Measurements from ENCODE around the gene RNF114. TPM values are rescaled to one million over a fixed set of nuclear protein-coding genes. Genes with fewer than 3 reads are reported as not detected.

Gene RNF114
- total RNA-seq, 1 donor from 2014 or later, result 45.4 TPM

- Mint-ChIP-seq H3K27ac (ENCODE audit: unreplicated experiment) (peak within 1 kb of the TSS; percentile 100), H3K36me3 (ENCODE audit: low read depth) (no peaks in the 10 kb centered on the region), H3K27me3 (ENCODE audit: low read depth) (no peaks in the 10 kb centered on the region), H3K4me3 (ENCODE audit: unreplicated experiment) (peak within 1 kb of the TSS; percentile 95), H3K9me3 (ENCODE audit: low read depth) (no peaks in the 10 kb centered on the region), H3K4me1 (ENCODE audit: low read depth) (peaks cover 33% of the 10 kb centered on the region)
- TF ChIP-seq, protein P1, sequence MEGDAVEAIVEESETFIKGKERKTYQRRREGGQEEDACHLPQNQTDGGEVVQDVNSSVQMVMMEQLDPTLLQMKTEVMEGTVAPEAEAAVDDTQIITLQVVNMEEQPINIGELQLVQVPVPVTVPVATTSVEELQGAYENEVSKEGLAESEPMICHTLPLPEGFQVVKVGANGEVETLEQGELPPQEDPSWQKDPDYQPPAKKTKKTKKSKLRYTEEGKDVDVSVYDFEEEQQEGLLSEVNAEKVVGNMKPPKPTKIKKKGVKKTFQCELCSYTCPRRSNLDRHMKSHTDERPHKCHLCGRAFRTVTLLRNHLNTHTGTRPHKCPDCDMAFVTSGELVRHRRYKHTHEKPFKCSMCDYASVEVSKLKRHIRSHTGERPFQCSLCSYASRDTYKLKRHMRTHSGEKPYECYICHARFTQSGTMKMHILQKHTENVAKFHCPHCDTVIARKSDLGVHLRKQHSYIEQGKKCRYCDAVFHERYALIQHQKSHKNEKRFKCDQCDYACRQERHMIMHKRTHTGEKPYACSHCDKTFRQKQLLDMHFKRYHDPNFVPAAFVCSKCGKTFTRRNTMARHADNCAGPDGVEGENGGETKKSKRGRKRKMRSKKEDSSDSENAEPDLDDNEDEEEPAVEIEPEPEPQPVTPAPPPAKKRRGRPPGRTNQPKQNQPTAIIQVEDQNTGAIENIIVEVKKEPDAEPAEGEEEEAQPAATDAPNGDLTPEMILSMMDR (IDR thresholded peaks at IDR 0.05), result no peak
- peak; percentile 96 for DNase-seq (ENCODE audit: low spot score)
Observed at GRCh38 chr20:49915380-49916145, 20.6 kb upstream of the RNF114 start, which contains the start of gene SPATA2. SPATA2 (minus strand) TSS chr20:49915529; CDS start chr20:49908490, 7,039 bp downstream.

GRCh38 chr20:49916146-49917002 lies 19.8 kb upstream of the RNF114 start:
- no peak for DNase-seq (ENCODE audit: low spot score)
- Mint-ChIP-seq H3K36me3 (ENCODE audit: low read depth) (no peaks in the 10 kb centered on the region), H3K27ac (ENCODE audit: unreplicated experiment) (peak overlapping the region; percentile 100), H3K27me3 (ENCODE audit: low read depth) (no peaks in the 10 kb centered on the region), H3K4me1 (ENCODE audit: low read depth) (peaks cover 33% of the 10 kb centered on the region), H3K9me3 (ENCODE audit: low read depth) (no peaks in the 10 kb centered on the region), H3K4me3 (ENCODE audit: unreplicated experiment) (peak overlapping the region; percentile 95)
- TF ChIP-seq, protein P1 (IDR thresholded peaks at IDR 0.05), result no peak

GRCh38 chr20:49918446-49918845 lies 17.8 kb upstream of the RNF114 start:
- Mint-ChIP-seq H3K27me3 (ENCODE audit: low read depth) (no peaks in the 10 kb centered on the region), H3K4me1 (ENCODE audit: low read depth) (peaks cover 22% of the 10 kb centered on the region), H3K27ac (ENCODE audit: unreplicated experiment) (no peak overlapping the region), H3K4me3 (ENCODE audit: unreplicated experiment) (no peak overlapping the region), H3K36me3 (ENCODE audit: low read depth) (no peaks in the 10 kb centered on the region), H3K9me3 (ENCODE audit: low read depth) (no peaks in the 10 kb centered on the region)
- TF ChIP-seq, protein P1 (IDR thresholded peaks at IDR 0.05), result no peak
- DNase-seq (ENCODE audit: low spot score), result no peak

DNA sequence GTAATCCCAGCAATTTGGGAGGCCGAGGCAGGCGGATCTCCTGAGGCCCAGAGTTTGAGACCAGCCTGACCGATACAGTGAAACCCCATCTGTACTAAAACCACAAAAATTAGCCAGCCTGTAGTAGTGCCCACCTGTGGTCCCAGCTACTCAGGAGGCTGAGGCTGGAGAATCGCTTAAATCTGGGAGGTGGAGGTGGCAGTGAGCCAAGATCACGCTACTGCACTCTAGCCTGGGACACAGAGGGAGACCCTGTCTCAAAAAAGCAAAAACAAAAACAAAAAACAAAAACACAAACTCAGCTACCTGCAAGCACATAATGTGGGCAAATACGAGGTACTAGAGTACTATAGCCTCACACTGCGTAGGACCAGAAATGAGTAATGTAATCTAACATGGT lies 17.2 kb upstream of the RNF114 start:
- no peak overlapping the region for H3K4me3 Mint-ChIP-seq (ENCODE audit: unreplicated experiment)
- H3K9me3 Mint-ChIP-seq (ENCODE audit: low read depth), result no peaks in the 10 kb centered on the region
- H3K27me3 Mint-ChIP-seq (ENCODE audit: low read depth), result no peaks in the 10 kb centered on the region
- DNase-seq (ENCODE audit: low spot score), result no peak
- H3K36me3 Mint-ChIP-seq (ENCODE audit: low read depth), result no peaks in the 10 kb centered on the region
- H3K4me1 Mint-ChIP-seq (ENCODE audit: low read depth), result peaks cover 17% of the 10 kb centered on the region
- no peak overlapping the region for H3K27ac Mint-ChIP-seq (ENCODE audit: unreplicated experiment)
- TF ChIP-seq, protein P1 (IDR thresholded peaks at IDR 0.05), result no peak

DNA sequence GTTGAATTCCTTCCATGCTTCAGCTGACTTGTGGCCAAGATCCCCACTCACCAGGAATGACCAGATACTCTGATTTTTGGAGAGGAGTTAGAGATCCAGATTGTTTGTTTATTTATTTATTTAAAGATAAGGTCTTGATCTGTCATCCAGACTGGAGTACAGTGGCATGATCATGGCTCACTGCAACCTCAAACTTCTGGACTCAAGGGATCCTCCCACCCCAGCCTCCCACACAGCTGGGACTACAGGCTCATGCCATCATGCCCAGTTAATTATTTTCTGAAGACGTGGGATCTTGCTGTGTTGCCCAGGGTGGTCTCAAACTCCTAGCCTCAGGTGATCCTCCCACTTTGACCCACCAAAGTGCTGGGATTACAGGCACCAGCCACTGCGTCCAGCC lies 16.7 kb upstream of the RNF114 start:
- no peak for DNase-seq (ENCODE audit: low spot score)
- Mint-ChIP-seq H3K9me3 (ENCODE audit: low read depth) (no peaks in the 10 kb centered on the region), H3K27me3 (ENCODE audit: low read depth) (no peaks in the 10 kb centered on the region), H3K36me3 (ENCODE audit: low read depth) (no peaks in the 10 kb centered on the region), H3K4me1 (ENCODE audit: low read depth) (peaks cover 12% of the 10 kb centered on the region), H3K4me3 (ENCODE audit: unreplicated experiment) (no peak overlapping the region), H3K27ac (ENCODE audit: unreplicated experiment) (no peak overlapping the region)
- TF ChIP-seq, protein P1 (IDR thresholded peaks at IDR 0.05), result no peak
